IPS-NIHi7 (cell line): ENCODE data around the gene HPS6.

Source experiments
- DNase-seq: peaks from one replicate; pipeline ENCODE4 v3.0.0; 2012; ENCODE audit warnings: mixed read lengths; ENCODE audit errors: extremely low spot score

The HPS6 gene

GRCh38 chr10:102068216-102068615, 3.1 kb downstream of the HPS6 start:
- no peak for DNase-seq

- DNase-seq = no peak
Observed at GRCh38 chr10:102069071-102069470, 3.9 kb downstream of the HPS6 start.

GRCh38 chr10:102072673-102073527, 7.8 kb downstream of the HPS6 start:
- peak; percentile 86 for DNase-seq

GRCh38 chr10:102083541-102083940, 18.4 kb downstream of the HPS6 start:
- DNase-seq = no peak

- no peak for DNase-seq
Observed at GRCh38 chr10:102085336-102085735, 20.2 kb downstream of the HPS6 start.

GRCh38 chr10:102086196-102086595, 21.0 kb downstream of the HPS6 start:
- DNase-seq = no peak

GRCh38 chr10:102090772-102091171, 25.6 kb downstream of the HPS6 start:
- no peak for DNase-seq

GRCh38 chr10:102096449-102096848, 31.3 kb downstream of the HPS6 start:
- no peak for DNase-seq

- no peak for DNase-seq
Observed at GRCh38 chr10:102101152-102101551, 36.0 kb downstream of the HPS6 start.

GRCh38 chr10:102102421-102102820, 37.3 kb downstream of the HPS6 start:
- no peak for DNase-seq

GRCh38 chr10:102106998-102107397, 41.8 kb downstream of the HPS6 start:
- DNase-seq = no peak

- no peak for DNase-seq
Observed at GRCh38 chr10:102109166-102110116, 44.3 kb downstream of the HPS6 start.

GRCh38 chr10:102111276-102111675, 46.1 kb downstream of the HPS6 start:
- no peak for DNase-seq

- peak; percentile 60 for DNase-seq
Observed at GRCh38 chr10:102112210-102112817, 47.2 kb downstream of the HPS6 start.

GRCh38 chr10:102113261-102113955, 48.3 kb downstream of the HPS6 start:
- DNase-seq = no peak

GRCh38 chr10:102113956-102114857, 49.1 kb downstream of the HPS6 start:
- DNase-seq = no peak

- peak; percentile 82 for DNase-seq
Observed at GRCh38 chr10:102114861-102115618, 49.9 kb downstream of the HPS6 start.

- no peak for DNase-seq
Observed at GRCh38 chr10:102115775-102116174, 50.6 kb downstream of the HPS6 start.

- DNase-seq = no peak
Observed at GRCh38 chr10:102116656-102117055, 51.5 kb downstream of the HPS6 start.
